ENCODE results near the gene HCN4. TPM values are rescaled to one million over a fixed set of nuclear protein-coding genes. Genes with fewer than 3 reads are reported as not detected.

The HCN4 gene
- total and polyA plus RNA-seq, 4 experiments from 2014 or later: not detected

GRCh38 chr15:73369154-73369694 is 466 bp upstream of the HCN4 start:
- Mint-ChIP-seq H3K9me3 (no peaks in the 10 kb centered on the region), H3K27ac (no peak overlapping the region), H3K27me3 (peaks cover 34 to 39% of the 10 kb centered on the region in 2 donors), H3K4me1 (peaks cover 0 to 5% (median 0%) of the 10 kb centered on the region in 4 donors), H3K4me3 (no peak overlapping the region), H3K36me3 (no peaks in the 10 kb centered on the region)
- POLR2A ChIA-PET (ENCODE audit: partially characterized antibody): no interaction called here
- no peaks in the 10 kb centered on the region for H3K4me1 ChIP-seq (ENCODE audit: insufficient read depth, low read length)
- no peak for DNase-seq
- no peaks in the 10 kb centered on the region for H3K9me3 ChIP-seq (ENCODE audit: control insufficient read depth in 1 of 2, low read length in 2 of 2)
- CTCF ChIA-PET (ENCODE audit: partially characterized antibody): no interaction called here
- H3K36me3 ChIP-seq (ENCODE audit: insufficient read depth, low read length): no peaks in the 10 kb centered on the region
- no peak overlapping the region for H3K4me3 ChIP-seq (ENCODE audit: low read length in 2 of 2)
- intact Hi-C loops (cut with micrococcal nuclease): no loop called here
- H3K27me3 ChIP-seq (ENCODE audit: insufficient read depth, low read length): peaks cover 14% of the 10 kb centered on the region
- no peak overlapping the region for H3K27ac ChIP-seq (ENCODE audit: low read depth, low read length)

- Histone ChIP-seq H3K4me1 (ENCODE audit: insufficient read depth, low read length) (no peaks in the 10 kb centered on the region), H3K36me3 (ENCODE audit: insufficient read depth, low read length) (no peaks in the 10 kb centered on the region), H3K27ac (ENCODE audit: low read depth, low read length) (no peak overlapping the region), H3K4me3 (ENCODE audit: low read length in 2 of 2) (no peak overlapping the region), H3K27me3 (ENCODE audit: insufficient read depth, low read length) (peaks cover 14% of the 10 kb centered on the region), H3K9me3 (ENCODE audit: control insufficient read depth in 1 of 2, low read length in 2 of 2) (no peaks in the 10 kb centered on the region)
- ChIA-PET CTCF (ENCODE audit: partially characterized antibody) (no interaction called here), POLR2A (ENCODE audit: partially characterized antibody) (no interaction called here)
- H3K9me3 Mint-ChIP-seq: no peaks in the 10 kb centered on the region
- no peak for DNase-seq
- H3K4me3 Mint-ChIP-seq: no peak overlapping the region
- H3K4me1 Mint-ChIP-seq: peaks cover 0 to 5% (median 0%) of the 10 kb centered on the region in 4 donors
- H3K27me3 Mint-ChIP-seq: peaks cover 37 to 39% of the 10 kb centered on the region in 2 donors
- intact Hi-C loops (cut with micrococcal nuclease): no loop called here
- H3K36me3 Mint-ChIP-seq: no peaks in the 10 kb centered on the region
- H3K27ac Mint-ChIP-seq: no peak overlapping the region
Observed at GRCh38 chr15:73367624-73368300, 996 bp downstream of the HCN4 start.

DNA sequence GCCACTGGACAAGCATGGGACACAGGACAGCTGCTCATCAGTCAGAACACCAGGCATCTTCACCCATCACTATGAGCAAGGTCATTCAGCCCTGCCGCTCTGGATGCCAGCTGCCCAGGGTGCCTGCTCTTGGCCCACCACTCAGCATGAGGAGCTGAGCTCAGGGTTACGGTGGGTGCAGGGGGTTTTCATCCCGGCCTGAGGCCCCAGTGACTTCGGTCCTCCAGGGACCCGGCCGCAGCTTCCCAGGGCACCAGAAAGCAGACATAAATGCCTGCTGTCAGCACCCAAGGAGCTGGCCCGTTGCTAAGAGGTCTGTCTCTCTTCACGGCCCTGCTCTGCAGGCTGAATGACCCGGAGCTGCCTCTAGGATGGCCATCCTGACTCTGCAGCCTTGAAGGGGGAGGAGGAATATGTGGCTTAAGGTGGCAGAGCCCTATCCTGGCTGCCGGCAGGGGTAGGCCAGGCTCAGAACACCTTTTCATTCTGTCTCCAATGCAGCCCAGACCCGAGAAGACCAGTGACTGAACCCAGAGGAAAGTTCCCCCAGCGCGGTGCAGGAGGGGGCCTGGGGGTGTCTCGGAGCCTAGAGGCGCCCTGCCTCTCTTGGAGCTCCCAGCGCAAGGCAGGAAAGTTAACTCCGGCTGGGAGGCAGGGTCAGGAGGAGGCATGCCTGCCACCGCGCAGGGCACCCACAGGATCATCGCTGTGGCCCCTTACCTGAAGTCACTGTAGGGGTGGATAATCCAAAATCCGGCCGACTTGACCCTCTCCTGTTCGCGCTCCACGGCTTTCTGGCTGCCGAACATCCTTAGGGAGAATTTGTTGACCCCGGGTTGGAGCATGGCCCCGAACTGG is 1.8 kb downstream of the HCN4 start:
- Histone ChIP-seq H3K27me3 (ENCODE audit: insufficient read depth, low read length) (peaks cover 14% of the 10 kb centered on the region), H3K27ac (ENCODE audit: low read depth, low read length) (no peak overlapping the region), H3K4me3 (ENCODE audit: low read length in 2 of 2) (no peak overlapping the region), H3K4me1 (ENCODE audit: insufficient read depth, low read length) (no peaks in the 10 kb centered on the region), H3K9me3 (ENCODE audit: control insufficient read depth in 1 of 2, low read length in 2 of 2) (no peaks in the 10 kb centered on the region), H3K36me3 (ENCODE audit: insufficient read depth, low read length) (no peaks in the 10 kb centered on the region)
- Mint-ChIP-seq H3K27me3 (peaks cover 36 to 39% of the 10 kb centered on the region in 2 donors), H3K9me3 (no peaks in the 10 kb centered on the region), H3K27ac (no peak overlapping the region), H3K4me3 (no peak overlapping the region), H3K4me1 (peaks cover 0 to 5% (median 0%) of the 10 kb centered on the region in 4 donors), H3K36me3 (no peaks in the 10 kb centered on the region)
- ChIA-PET CTCF (ENCODE audit: partially characterized antibody) (no interaction called here), POLR2A (ENCODE audit: partially characterized antibody) (no interaction called here)
- DNase-seq: no peak
- intact Hi-C loops (cut with micrococcal nuclease): no loop called here

- peaks cover 17 to 23% of the 10 kb centered on the region in 2 donors for H3K27me3 Mint-ChIP-seq
- no peaks in the 10 kb centered on the region for H3K9me3 Mint-ChIP-seq
Observed at GRCh38 chr15:73364070-73364469, 4.7 kb downstream of the HCN4 start.

DNA sequence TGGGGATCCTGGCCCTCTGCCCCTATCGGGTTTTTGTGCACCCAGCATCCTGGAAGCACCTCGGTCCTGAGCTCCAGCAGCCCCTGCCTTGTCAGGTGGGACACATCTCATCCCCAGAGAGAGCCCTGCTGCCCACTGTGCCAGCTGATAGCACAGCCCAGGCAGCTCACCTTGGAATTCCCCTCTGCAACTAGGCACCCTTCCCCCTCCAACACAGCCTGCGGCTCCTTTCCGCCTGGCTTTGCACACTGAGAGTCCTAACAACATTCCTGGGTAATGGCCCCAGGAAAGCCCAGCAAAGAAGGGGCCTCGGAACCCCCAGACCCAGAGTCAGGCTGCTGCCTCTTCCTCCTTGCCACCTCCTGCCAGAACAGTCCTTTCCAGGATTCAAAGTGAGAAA is 5.9 kb downstream of the HCN4 start:
- peaks cover 23 to 28% of the 10 kb centered on the region in 2 donors for H3K27me3 Mint-ChIP-seq
- no peak for DNase-seq
- no peak overlapping the region for H3K27ac Mint-ChIP-seq
- Histone ChIP-seq H3K4me1 (ENCODE audit: insufficient read depth, low read length) (no peaks in the 10 kb centered on the region), H3K36me3 (ENCODE audit: insufficient read depth, low read length) (no peaks in the 10 kb centered on the region), H3K9me3 (ENCODE audit: control insufficient read depth in 1 of 2, low read length in 2 of 2) (no peaks in the 10 kb centered on the region), H3K4me3 (ENCODE audit: low read length in 2 of 2) (no peak overlapping the region), H3K27me3 (ENCODE audit: insufficient read depth, low read length) (peaks cover 14% of the 10 kb centered on the region), H3K27ac (ENCODE audit: low read depth, low read length) (no peak overlapping the region)
- H3K36me3 Mint-ChIP-seq: no peaks in the 10 kb centered on the region
- H3K4me1 Mint-ChIP-seq: peaks cover 0 to 5% (median 0%) of the 10 kb centered on the region in 4 donors
- no peak overlapping the region for H3K4me3 Mint-ChIP-seq
- intact Hi-C loops (cut with micrococcal nuclease): no loop called here
- ChIA-PET CTCF (ENCODE audit: partially characterized antibody) (no interaction called here), POLR2A (ENCODE audit: partially characterized antibody) (no interaction called here)
- H3K9me3 Mint-ChIP-seq: no peaks in the 10 kb centered on the region

More at GRCh38 chr15:73364070-73364469, 4.7 kb downstream of the HCN4 start:
- H3K9me3 ChIP-seq (ENCODE audit: control insufficient read depth in 1 of 2, low read length in 2 of 2): no peaks in the 10 kb centered on the region
- intact Hi-C loops (cut with micrococcal nuclease): no loop called here
- ChIA-PET POLR2A (ENCODE audit: partially characterized antibody) (no interaction called here), CTCF (ENCODE audit: partially characterized antibody) (no interaction called here)
- no peak overlapping the region for H3K4me3 Mint-ChIP-seq
- peaks cover 14% of the 10 kb centered on the region for H3K27me3 ChIP-seq (ENCODE audit: insufficient read depth, low read length)
- no peak overlapping the region for H3K27ac ChIP-seq (ENCODE audit: low read depth, low read length)
- H3K36me3 Mint-ChIP-seq: no peaks in the 10 kb centered on the region
- peaks cover 0 to 5% (median 0%) of the 10 kb centered on the region in 4 donors for H3K4me1 Mint-ChIP-seq
- H3K36me3 ChIP-seq (ENCODE audit: insufficient read depth, low read length): no peaks in the 10 kb centered on the region
- no peak overlapping the region for H3K27ac Mint-ChIP-seq
- no peaks in the 10 kb centered on the region for H3K4me1 ChIP-seq (ENCODE audit: insufficient read depth, low read length)
- no peak for DNase-seq
- no peak overlapping the region for H3K4me3 ChIP-seq (ENCODE audit: low read length in 2 of 2)

DNA sequence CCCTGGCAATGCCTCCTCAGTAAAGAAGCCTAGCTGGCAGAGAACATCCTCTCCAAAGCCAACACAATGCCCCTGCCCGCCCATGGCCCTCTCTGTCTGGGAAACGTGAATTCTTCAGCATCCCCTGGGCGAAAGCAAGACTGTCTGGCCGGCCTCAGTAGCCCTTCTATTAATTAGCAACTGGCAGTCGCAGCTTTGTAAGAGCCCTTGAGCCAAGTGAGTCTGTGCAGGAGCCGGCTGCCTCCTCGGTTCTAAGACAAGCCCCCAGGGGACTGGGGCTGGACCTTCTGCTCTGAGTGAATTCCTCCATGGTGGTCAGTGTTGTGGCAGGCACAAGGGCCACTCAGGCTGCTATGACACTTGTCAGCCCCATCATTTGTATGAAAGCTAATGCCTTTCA is 7.4 kb downstream of the HCN4 start:
- Histone ChIP-seq H3K4me3 (ENCODE audit: low read length in 2 of 2) (no peak overlapping the region), H3K36me3 (ENCODE audit: insufficient read depth, low read length) (no peaks in the 10 kb centered on the region), H3K9me3 (ENCODE audit: control insufficient read depth in 1 of 2, low read length in 2 of 2) (no peaks in the 10 kb centered on the region), H3K4me1 (ENCODE audit: insufficient read depth, low read length) (no peaks in the 10 kb centered on the region), H3K27me3 (ENCODE audit: insufficient read depth, low read length) (peaks cover 9% of the 10 kb centered on the region), H3K27ac (ENCODE audit: low read depth, low read length) (no peak overlapping the region)
- peaks cover 20 to 24% of the 10 kb centered on the region in 2 donors for H3K27me3 Mint-ChIP-seq
- DNase-seq: no peak
- no peak overlapping the region for H3K27ac Mint-ChIP-seq
- no peaks in the 10 kb centered on the region for H3K4me1 Mint-ChIP-seq
- H3K36me3 Mint-ChIP-seq: no peaks in the 10 kb centered on the region
- intact Hi-C loops (cut with micrococcal nuclease): no loop called here
- POLR2A ChIA-PET (ENCODE audit: partially characterized antibody): no interaction called here
- CTCF ChIA-PET (ENCODE audit: partially characterized antibody): no interaction called here
- no peaks in the 10 kb centered on the region for H3K9me3 Mint-ChIP-seq
- no peak overlapping the region for H3K4me3 Mint-ChIP-seq

- intact Hi-C loops (cut with micrococcal nuclease): no loop called here
- no peaks in the 10 kb centered on the region for H3K27me3 ChIP-seq (ENCODE audit: insufficient read depth, low read length)
- Mint-ChIP-seq H3K36me3 (no peaks in the 10 kb centered on the region), H3K27ac (no peak overlapping the region), H3K9me3 (no peaks in the 10 kb centered on the region), H3K4me3 (no peak overlapping the region), H3K27me3 (peaks cover 9 to 21% of the 10 kb centered on the region in 2 donors), H3K4me1 (no peaks in the 10 kb centered on the region)
- H3K4me3 ChIP-seq (ENCODE audit: low read length in 2 of 2): no peak overlapping the region
- CTCF ChIA-PET (ENCODE audit: partially characterized antibody): no interaction called here
- H3K27ac ChIP-seq (ENCODE audit: low read depth, low read length): no peak overlapping the region
- DNase-seq: no peak
- H3K4me1 ChIP-seq (ENCODE audit: insufficient read depth, low read length): no peaks in the 10 kb centered on the region
- POLR2A ChIA-PET (ENCODE audit: partially characterized antibody): no interaction called here
- H3K9me3 ChIP-seq (ENCODE audit: control insufficient read depth in 1 of 2, low read length in 2 of 2): no peaks in the 10 kb centered on the region
- H3K36me3 ChIP-seq (ENCODE audit: insufficient read depth, low read length): no peaks in the 10 kb centered on the region
Observed at GRCh38 chr15:73359651-73360050, 9.1 kb downstream of the HCN4 start.
